Chondrocyte (in vitro differentiated cells): Measurements from ENCODE around the gene LAMA1. TPM values are rescaled to one million over a fixed set of nuclear protein-coding genes. Genes with fewer than 3 reads are reported as not detected.
"Not testable (repeated sequence)": the region's sequence is repeated elsewhere in the genome, so short reads cannot be mapped to it uniquely, and the experiment has no call there.

Source experiments
- DNase-seq: peaks from one replicate; pipeline ENCODE4 v3.0.0; 2021; ENCODE audit warnings: mixed read lengths, low spot score
- H3K27ac Mint-ChIP-seq: one replicate; pipeline ENCODE4 v1.8.0; 2021; ENCODE audit warnings: mild to moderate bottlenecking, moderate library complexity, mixed read lengths; ENCODE audit not compliant: unreplicated experiment
- H3K27me3 Mint-ChIP-seq: 2 replicates; pipeline ENCODE4 v1.8.0; 2021; ENCODE audit warnings: low read depth, mixed read lengths
- H3K36me3 Mint-ChIP-seq: 2 replicates; pipeline ENCODE4 v1.8.0; 2021; ENCODE audit warnings: low read depth, mixed read lengths
- H3K4me1 Mint-ChIP-seq: 2 replicates; pipeline ENCODE4 v1.8.0; 2021; ENCODE audit warnings: low read depth, mild to moderate bottlenecking, mixed read lengths
- H3K4me3 Mint-ChIP-seq: one replicate; pipeline ENCODE4 v1.8.0; 2021; ENCODE audit warnings: mild to moderate bottlenecking, moderate library complexity, mixed read lengths; ENCODE audit not compliant: unreplicated experiment
- H3K9me3 Mint-ChIP-seq: 2 replicates; pipeline ENCODE4 v1.8.0; 2021; ENCODE audit warnings: low read depth, mixed read lengths
- total RNA-seq: library from RNA; stranded (reverse); gene quantifications from 3 replicates; pipeline ENCODE4 v1.2.1, GENCODE V29; 2021
- TF ChIP-seq, protein P1 (sequence below): fragments of 200-600 bp; sonication (generic); IDR thresholded peaks from 2 replicates; pipeline ENCODE4 v1.5.0; 2021; ENCODE audit warnings: antibody characterized with exemption, mild to moderate bottlenecking, moderate library complexity

LAMA1 gene
- total RNA-seq, 1 donor from 2014 or later = 2.3 TPM

DNA sequence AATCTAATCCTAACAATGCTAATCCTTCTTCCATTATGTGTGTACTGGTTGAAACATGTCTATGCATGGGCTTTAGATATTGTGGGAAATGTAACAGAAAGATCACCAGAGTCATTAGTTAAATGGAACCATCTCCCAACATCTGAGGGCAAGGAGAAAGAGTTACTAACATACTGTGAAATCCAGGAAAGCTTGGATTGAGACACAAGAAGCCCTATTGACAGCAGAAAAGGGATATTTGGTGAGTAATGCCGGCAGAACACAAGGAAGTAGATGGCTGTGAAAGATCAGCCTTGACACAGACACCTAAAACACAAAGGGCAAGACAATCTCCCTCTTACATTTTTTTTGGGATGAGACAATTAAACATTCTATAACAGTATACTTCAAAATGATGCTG, 28.5 kb upstream of the LAMA1 start:
- no peak overlapping the region for H3K27ac Mint-ChIP-seq
- DNase-seq = no peak
- TF ChIP-seq, protein P1, sequence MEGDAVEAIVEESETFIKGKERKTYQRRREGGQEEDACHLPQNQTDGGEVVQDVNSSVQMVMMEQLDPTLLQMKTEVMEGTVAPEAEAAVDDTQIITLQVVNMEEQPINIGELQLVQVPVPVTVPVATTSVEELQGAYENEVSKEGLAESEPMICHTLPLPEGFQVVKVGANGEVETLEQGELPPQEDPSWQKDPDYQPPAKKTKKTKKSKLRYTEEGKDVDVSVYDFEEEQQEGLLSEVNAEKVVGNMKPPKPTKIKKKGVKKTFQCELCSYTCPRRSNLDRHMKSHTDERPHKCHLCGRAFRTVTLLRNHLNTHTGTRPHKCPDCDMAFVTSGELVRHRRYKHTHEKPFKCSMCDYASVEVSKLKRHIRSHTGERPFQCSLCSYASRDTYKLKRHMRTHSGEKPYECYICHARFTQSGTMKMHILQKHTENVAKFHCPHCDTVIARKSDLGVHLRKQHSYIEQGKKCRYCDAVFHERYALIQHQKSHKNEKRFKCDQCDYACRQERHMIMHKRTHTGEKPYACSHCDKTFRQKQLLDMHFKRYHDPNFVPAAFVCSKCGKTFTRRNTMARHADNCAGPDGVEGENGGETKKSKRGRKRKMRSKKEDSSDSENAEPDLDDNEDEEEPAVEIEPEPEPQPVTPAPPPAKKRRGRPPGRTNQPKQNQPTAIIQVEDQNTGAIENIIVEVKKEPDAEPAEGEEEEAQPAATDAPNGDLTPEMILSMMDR = no peak
- H3K27me3 Mint-ChIP-seq = peaks cover 1% of the 10 kb centered on the region
- no peaks in the 10 kb centered on the region for H3K4me1 Mint-ChIP-seq
- no peaks in the 10 kb centered on the region for H3K9me3 Mint-ChIP-seq
- no peaks in the 10 kb centered on the region for H3K36me3 Mint-ChIP-seq
- H3K4me3 Mint-ChIP-seq = no peak overlapping the region

DNA sequence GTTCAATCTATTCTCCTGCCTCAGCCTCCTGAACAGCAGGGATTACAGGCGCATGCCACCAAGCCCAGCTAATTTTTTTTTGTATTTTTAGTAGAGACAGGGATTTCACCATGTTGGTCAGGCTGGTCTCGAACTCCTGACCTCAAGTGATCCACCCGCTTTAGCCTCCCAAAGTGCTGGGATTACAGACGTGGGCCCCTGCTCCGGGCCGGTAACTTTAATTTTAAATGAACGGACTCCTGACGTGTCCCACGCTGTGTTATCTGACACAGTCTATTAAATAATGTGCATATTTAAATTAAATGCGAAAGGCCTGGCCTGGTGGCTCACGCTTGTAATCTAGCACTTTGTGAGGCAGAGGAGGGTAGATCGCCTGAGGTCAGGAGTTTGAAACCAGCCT, 27.3 kb upstream of the LAMA1 start:
- H3K27me3 Mint-ChIP-seq, H3K27ac Mint-ChIP-seq, H3K4me1 Mint-ChIP-seq, DNase-seq, H3K9me3 Mint-ChIP-seq, H3K4me3 Mint-ChIP-seq, H3K36me3 Mint-ChIP-seq: not testable (repeated sequence)

DNA sequence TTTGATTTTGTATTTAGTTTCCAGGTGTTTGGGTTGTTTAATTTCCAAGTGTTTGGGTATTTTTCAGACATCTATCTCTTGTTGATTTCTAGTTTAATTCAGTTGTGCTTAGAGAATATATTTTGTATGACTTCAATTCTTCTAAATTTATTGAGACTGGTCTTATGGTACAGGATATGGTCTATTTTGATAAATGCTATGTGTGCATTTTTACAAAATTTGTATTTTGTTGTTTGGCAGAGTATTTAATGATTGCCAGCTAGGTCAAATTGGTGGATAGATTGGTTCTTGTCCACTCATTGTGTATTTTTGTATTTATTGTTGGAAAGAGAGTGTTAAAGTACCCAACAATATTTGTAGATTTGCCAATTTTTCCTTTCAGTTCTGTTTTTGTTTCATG, 23.7 kb upstream of the LAMA1 start:
- no peaks in the 10 kb centered on the region for H3K36me3 Mint-ChIP-seq
- no peaks in the 10 kb centered on the region for H3K4me1 Mint-ChIP-seq
- TF ChIP-seq, protein P1 = no peak
- no peak overlapping the region for H3K4me3 Mint-ChIP-seq
- no peak for DNase-seq
- H3K27me3 Mint-ChIP-seq = peaks cover 1% of the 10 kb centered on the region
- no peaks in the 10 kb centered on the region for H3K9me3 Mint-ChIP-seq
- no peak overlapping the region for H3K27ac Mint-ChIP-seq

DNA sequence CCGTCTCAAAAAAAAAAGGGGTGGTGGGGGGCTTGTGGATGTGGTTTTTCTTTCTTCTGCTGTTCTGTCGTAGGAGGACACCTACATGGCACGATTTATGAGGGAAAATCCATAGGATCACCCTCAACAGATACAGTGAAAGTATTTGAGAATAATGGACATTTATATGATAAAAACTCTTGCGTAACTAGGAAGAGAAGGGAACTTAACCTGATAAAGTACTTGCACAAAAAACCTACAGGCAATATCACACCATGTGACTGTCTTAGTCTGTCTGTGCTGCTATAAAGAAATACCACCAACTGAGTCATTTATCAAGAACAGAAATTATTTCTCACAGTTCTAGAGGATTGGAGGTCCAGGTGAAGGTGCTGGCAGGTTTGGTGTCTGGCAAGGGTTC, 21.8 kb upstream of the LAMA1 start:
- H3K4me1 Mint-ChIP-seq = no peaks in the 10 kb centered on the region
- H3K27ac Mint-ChIP-seq = no peak overlapping the region
- H3K36me3 Mint-ChIP-seq = no peaks in the 10 kb centered on the region
- peaks cover 1% of the 10 kb centered on the region for H3K27me3 Mint-ChIP-seq
- no peak overlapping the region for H3K4me3 Mint-ChIP-seq
- H3K9me3 Mint-ChIP-seq = no peaks in the 10 kb centered on the region
- no peak for DNase-seq
- TF ChIP-seq, protein P1 = no peak

DNA sequence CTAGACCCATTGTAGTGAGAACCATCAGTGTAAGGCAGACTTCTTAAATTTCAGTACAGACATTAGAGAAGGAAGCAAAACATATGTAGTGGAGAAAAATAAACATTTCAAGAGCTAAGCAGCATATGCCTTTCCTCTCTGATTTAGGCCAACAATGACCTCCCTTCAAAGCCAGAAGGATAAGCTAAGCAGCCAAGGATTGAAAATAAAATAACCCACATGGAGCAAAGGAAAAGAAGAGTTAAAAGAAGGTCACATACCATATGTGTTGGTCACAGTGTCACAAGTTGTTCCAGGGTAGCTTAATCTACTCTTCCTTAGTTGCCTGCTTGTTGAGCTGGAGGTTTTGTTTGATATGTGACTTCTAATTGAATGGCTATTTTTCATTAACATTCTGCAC, 15.6 kb upstream of the LAMA1 start:
- DNase-seq = no peak

More for the DNA sequence above, 15.6 kb upstream of the LAMA1 start:
- Mint-ChIP-seq H3K36me3 (no peaks in the 10 kb centered on the region), H3K27me3 (peaks cover 2% of the 10 kb centered on the region), H3K4me1 (peaks cover 8% of the 10 kb centered on the region), H3K27ac (no peak overlapping the region), H3K4me3 (no peak overlapping the region), H3K9me3 (no peaks in the 10 kb centered on the region)
- TF ChIP-seq, protein P1 = no peak
